ENCODE data around the gene DDX10. TPM values are rescaled to one million over a fixed set of nuclear protein-coding genes. Genes with fewer than 3 reads are reported as not detected.

The DDX10 gene
- total RNA-seq, 1 experiment from 2014 or later, result 48.3 TPM

- no peak overlapping the region for H2BK5ac ChIP-seq (ENCODE audit: insufficient read length, low read length)
- no peak overlapping the region for H4K91ac ChIP-seq (ENCODE audit: insufficient read length, low read depth, low read length)
- H3K27me3 ChIP-seq (ENCODE audit: insufficient read depth, low read length), result no peaks in the 10 kb centered on the region
- no peak overlapping the region for H3T11ph ChIP-seq (ENCODE audit: low read length)
- no peaks in the 10 kb centered on the region for H4K20me1 ChIP-seq (ENCODE audit: control insufficient read depth, insufficient read depth, insufficient read length)
- H3K18ac ChIP-seq (ENCODE audit: insufficient read length, low read depth, low read length), result no peak overlapping the region
- no peaks in the 10 kb centered on the region for H3K9me3 ChIP-seq (ENCODE audit: control insufficient read depth, low read depth, low read length)
- no peak overlapping the region for H3K14ac ChIP-seq (ENCODE audit: insufficient read depth, low read length)
- H3K79me2 ChIP-seq (ENCODE audit: insufficient read depth, low read length), result no peaks in the 10 kb centered on the region
- H3K4ac ChIP-seq (ENCODE audit: low read depth, low read length), result no peak overlapping the region
- H2AK5ac ChIP-seq (ENCODE audit: insufficient read length, low read length), result no peak overlapping the region
- H3K79me1 ChIP-seq (ENCODE audit: insufficient read depth, low read depth, low read length, poor library complexity, severe bottlenecking), result no peaks in the 10 kb centered on the region
- H3K4me3 Mint-ChIP-seq, result no peak overlapping the region
- H3K9me3 Mint-ChIP-seq, result no peaks in the 10 kb centered on the region
- DNase-seq, result no peak
- H3K23ac ChIP-seq (ENCODE audit: insufficient read length, low read depth, low read length), result no peak overlapping the region
- H2AFZ ChIP-seq (ENCODE audit: low read length), result no peak overlapping the region
- H3K27ac Mint-ChIP-seq, result peak overlapping the region in 1 of 3 experiments; percentile 78; a peak in 1 of 7 replicates
- H3K27me3 Mint-ChIP-seq (ENCODE audit: low read depth), result no peaks in the 10 kb centered on the region
- no peak overlapping the region for H2BK20ac ChIP-seq (ENCODE audit: low read depth, low read length, poor library complexity, severe bottlenecking)
- H2BK12ac ChIP-seq (ENCODE audit: insufficient read length, low read depth, low read length), result no peak overlapping the region
- no peak overlapping the region for H3K4me2 ChIP-seq (ENCODE audit: insufficient read depth, insufficient read length, low read length)
- WGBS (ENCODE audit: extremely low coverage, insufficient read length, low lambda C conversion rate), result no CpG with 5 or more reads among the region's 4 CpGs
- H3K36me3 Mint-ChIP-seq (ENCODE audit: insufficient read depth in 1 of 3, low read depth in 3 of 3), result no peaks in the 10 kb centered on the region
- no peaks in the 10 kb centered on the region for H3K23me2 ChIP-seq (ENCODE audit: insufficient read length, low read depth, low read length, poor library complexity, severe bottlenecking)
- H3K4me1 ChIP-seq (ENCODE audit: insufficient read depth, low read length), result no peaks in the 10 kb centered on the region
- no peak overlapping the region for H3K56ac ChIP-seq (ENCODE audit: insufficient read length, low read depth, low read length)
- no peak overlapping the region for H3K9ac ChIP-seq (ENCODE audit: extremely low read depth, insufficient read length, low read length)
- no peak overlapping the region for H2BK15ac ChIP-seq (ENCODE audit: low read depth, low read length)
- no peak for TF ChIP-seq CTCF (conservative IDR thresholded peaks at IDR 0.05)
- no peak overlapping the region for H2BK120ac ChIP-seq (ENCODE audit: low read depth, low read length, poor library complexity, severe bottlenecking)
- H4K5ac ChIP-seq (ENCODE audit: insufficient read length, low read depth, low read length), result no peak overlapping the region
- H3K27ac ChIP-seq (ENCODE audit: insufficient read length, low read depth, low read length), result no peak overlapping the region
- no peaks in the 10 kb centered on the region for H3K4me1 Mint-ChIP-seq
- H4K8ac ChIP-seq (replicated peaks; ENCODE audit: insufficient read length, low read depth, low read length), result no peak overlapping the region
These were observed 47.8 kb upstream of the DDX10 start for GRCh38 chr11:108617055-108617454.
